ENCODE results near the gene PTPRT.

PTPRT gene

GRCh38 chr20:42852691-42853090, 337.0 kb downstream of the PTPRT start:
- in situ Hi-C loops (cut with MboI; ENCODE audit: low sequenced_read_pairs), result no loop called here

- in situ Hi-C loops (cut with MboI; ENCODE audit: low sequenced_read_pairs), result no loop called here
Observed at GRCh38 chr20:42846784-42847490, 342.8 kb downstream of the PTPRT start.

GRCh38 chr20:42844751-42845150, 345.0 kb downstream of the PTPRT start:
- in situ Hi-C loops (cut with MboI; ENCODE audit: low sequenced_read_pairs), result no loop called here

GRCh38 chr20:42837456-42837855, 352.2 kb downstream of the PTPRT start:
- in situ Hi-C loops (cut with MboI; ENCODE audit: low sequenced_read_pairs), result no loop called here

- in situ Hi-C loops (cut with MboI; ENCODE audit: low sequenced_read_pairs), result no loop called here
Observed at GRCh38 chr20:42836339-42836738, 353.4 kb downstream of the PTPRT start.

GRCh38 chr20:42807876-42808275, 381.8 kb downstream of the PTPRT start:
- in situ Hi-C loops (cut with MboI; ENCODE audit: low sequenced_read_pairs), result no loop called here

- in situ Hi-C loops (cut with MboI; ENCODE audit: low sequenced_read_pairs), result no loop called here
Observed at GRCh38 chr20:42795111-42795695, 394.5 kb downstream of the PTPRT start.

- in situ Hi-C loops (cut with MboI; ENCODE audit: low sequenced_read_pairs), result no loop called here
Observed at GRCh38 chr20:42792052-42792451, 397.7 kb downstream of the PTPRT start.

GRCh38 chr20:42790111-42790510, 399.6 kb downstream of the PTPRT start:
- in situ Hi-C loops (cut with MboI; ENCODE audit: low sequenced_read_pairs), result no loop called here

GRCh38 chr20:42788707-42789106, 401.0 kb downstream of the PTPRT start:
- in situ Hi-C loops (cut with MboI; ENCODE audit: low sequenced_read_pairs), result no loop called here

- in situ Hi-C loops (cut with MboI; ENCODE audit: low sequenced_read_pairs), result no loop called here
Observed at GRCh38 chr20:42785041-42785440, 404.7 kb downstream of the PTPRT start.

- in situ Hi-C loops (cut with MboI; ENCODE audit: low sequenced_read_pairs), result no loop called here
Observed at GRCh38 chr20:42779216-42779615, 410.5 kb downstream of the PTPRT start.

GRCh38 chr20:42775866-42776265, 413.8 kb downstream of the PTPRT start:
- in situ Hi-C loops (cut with MboI; ENCODE audit: low sequenced_read_pairs), result no loop called here

- in situ Hi-C loops (cut with MboI; ENCODE audit: low sequenced_read_pairs), result no loop called here
Observed at GRCh38 chr20:42775037-42775436, 414.7 kb downstream of the PTPRT start.

GRCh38 chr20:42763015-42763414, 426.7 kb downstream of the PTPRT start:
- in situ Hi-C loops (cut with MboI; ENCODE audit: low sequenced_read_pairs), result no loop called here

GRCh38 chr20:42756991-42757390, 432.7 kb downstream of the PTPRT start:
- in situ Hi-C loops (cut with MboI; ENCODE audit: low sequenced_read_pairs), result no loop called here

GRCh38 chr20:42754706-42755105, 435.0 kb downstream of the PTPRT start:
- in situ Hi-C loops (cut with MboI; ENCODE audit: low sequenced_read_pairs), result no loop called here

GRCh38 chr20:42752620-42753019, 437.1 kb downstream of the PTPRT start:
- in situ Hi-C loops (cut with MboI; ENCODE audit: low sequenced_read_pairs), result no loop called here

GRCh38 chr20:42749556-42749955, 440.1 kb downstream of the PTPRT start:
- in situ Hi-C loops (cut with MboI; ENCODE audit: low sequenced_read_pairs), result no loop called here

GRCh38 chr20:42747765-42748411, 441.8 kb downstream of the PTPRT start:
- in situ Hi-C loops (cut with MboI; ENCODE audit: low sequenced_read_pairs), result no loop called here

GRCh38 chr20:42744756-42745465, 444.8 kb downstream of the PTPRT start:
- in situ Hi-C loops (cut with MboI; ENCODE audit: low sequenced_read_pairs), result no loop called here

GRCh38 chr20:42742926-42743325, 446.8 kb downstream of the PTPRT start:
- in situ Hi-C loops (cut with MboI; ENCODE audit: low sequenced_read_pairs), result no loop called here
